Central memory CD4-positive, alpha-beta T cell (primary cell): ENCODE data around the gene NBPF1.
"Not testable (repeated sequence)": the region's sequence is repeated elsewhere in the genome, so short reads cannot be mapped to it uniquely, and the experiment has no call there.

Source experiments
- DNase-seq: peaks from one replicate; pipeline ENCODE4 v3.0.0; 2022
- total RNA-seq, 3 experiments: gene quantifications; one replicate each; lab custom pipeline; 2026; lab: John Stamatoyannopoulos, UW

Gene NBPF1
- 6.5 to 22.0 (median 19.3) reads per million in 3 experiments for total RNA-seq

- peak; percentile 85 for DNase-seq
Observed at GRCh38 chr1:16613185-16614147, at the start of gene NBPF1. NBPF1 (minus strand) TSS chr1:16613564.

GRCh38 chr1:16658234-16658633 lies 44.9 kb upstream of the NBPF1 start:
- DNase-seq = not testable (repeated sequence)

GRCh38 chr1:16656981-16657683 lies 43.8 kb upstream of the NBPF1 start:
- DNase-seq = not testable (repeated sequence)

- DNase-seq = not testable (repeated sequence)
Observed at GRCh38 chr1:16656574-16656973, 43.2 kb upstream of the NBPF1 start.

- DNase-seq = not testable (repeated sequence)
Observed at GRCh38 chr1:16651560-16651959, 38.2 kb upstream of the NBPF1 start.

- not testable (repeated sequence) for DNase-seq
Observed at GRCh38 chr1:16649960-16650359, 36.6 kb upstream of the NBPF1 start.

- not testable (repeated sequence) for DNase-seq
Observed at GRCh38 chr1:16649390-16649789, 36.0 kb upstream of the NBPF1 start.

GRCh38 chr1:16648756-16649155 lies 35.4 kb upstream of the NBPF1 start:
- not testable (repeated sequence) for DNase-seq

- DNase-seq = not testable (repeated sequence)
Observed at GRCh38 chr1:16648250-16648649, 34.9 kb upstream of the NBPF1 start.

GRCh38 chr1:16647179-16648176 lies 34.1 kb upstream of the NBPF1 start:
- not testable (repeated sequence) for DNase-seq

GRCh38 chr1:16646716-16647115 lies 33.4 kb upstream of the NBPF1 start:
- DNase-seq = not testable (repeated sequence)

- not testable (repeated sequence) for DNase-seq
Observed at GRCh38 chr1:16646061-16646664, 32.8 kb upstream of the NBPF1 start.

- not testable (repeated sequence) for DNase-seq
Observed at GRCh38 chr1:16645271-16646060, 32.1 kb upstream of the NBPF1 start.

- DNase-seq = peak; percentile 99
Observed at GRCh38 chr1:16644482-16645270, 31.3 kb upstream of the NBPF1 start.

- DNase-seq = no peak
Observed at GRCh38 chr1:16644193-16644481, 30.8 kb upstream of the NBPF1 start.

- DNase-seq = not testable (repeated sequence)
Observed at GRCh38 chr1:16643476-16644192, 30.3 kb upstream of the NBPF1 start.

GRCh38 chr1:16643001-16643411 lies 29.6 kb upstream of the NBPF1 start:
- DNase-seq = not testable (repeated sequence)

- not testable (repeated sequence) for DNase-seq
Observed at GRCh38 chr1:16642025-16642966, 28.9 kb upstream of the NBPF1 start.
